ENCODE data around the gene NAB1. TPM values are rescaled to one million over a fixed set of nuclear protein-coding genes. Genes with fewer than 3 reads are reported as not detected.

NAB1 gene
- total RNA-seq, 4 donors from 2014 or later = 4.9 to 11.0 (median 9.2) TPM

- intact Hi-C loops (cut with DNase I; ENCODE audit: low total_unique reads) = no loop called here
Observed at GRCh38 chr2:190714958-190715357, 66.1 kb downstream of the NAB1 start.

GRCh38 chr2:190716176-190716807 is 67.4 kb downstream of the NAB1 start:
- Histone ChIP-seq H3K36me3 (no peaks in the 10 kb centered on the region), H3K4me1 (peaks cover 0 to 4% of the 10 kb centered on the region in 2 donors), H3K4me3 (no peak overlapping the region), H3K9me3 (no peaks in the 10 kb centered on the region), H3K27me3 (no peaks in the 10 kb centered on the region), H3K27ac (no peak overlapping the region)
- in situ Hi-C loops (cut with MboI; ENCODE audit: low sequenced_read_pairs in 4 of 4) = no loop called here
- intact Hi-C loops (cut with DNase I; ENCODE audit: low total_unique reads) = no loop called here
- no peak for ATAC-seq
- DNase-seq = no peak
- no peak for TF ChIP-seq POLR2A (IDR thresholded peaks at IDR 0.05)
- no peak for TF ChIP-seq CTCF (IDR thresholded peaks at IDR 0.05 in 4 of 5, conservative IDR thresholded peaks at IDR 0.05 in 1 of 5)

More at GRCh38 chr2:190714958-190715357, 66.1 kb downstream of the NAB1 start:
- Histone ChIP-seq H3K36me3 (no peaks in the 10 kb centered on the region), H3K27me3 (no peaks in the 10 kb centered on the region), H3K27ac (no peak overlapping the region), H3K9me3 (no peaks in the 10 kb centered on the region), H3K4me3 (no peak overlapping the region), H3K4me1 (peaks cover 0 to 4% of the 10 kb centered on the region in 2 donors)
- TF ChIP-seq POLR2A (IDR thresholded peaks at IDR 0.05) (no peak), CTCF (IDR thresholded peaks at IDR 0.05 in 4 of 5, conservative IDR thresholded peaks at IDR 0.05 in 1 of 5) (no peak)
- no peak for DNase-seq
- in situ Hi-C loops (cut with MboI; ENCODE audit: low sequenced_read_pairs in 4 of 4) = no loop called here
- ATAC-seq = no peak

GRCh38 chr2:190717306-190717705 is 68.4 kb downstream of the NAB1 start:
- in situ Hi-C loops (cut with MboI; ENCODE audit: low sequenced_read_pairs in 4 of 4) (no loop called here), intact Hi-C loops (cut with DNase I; ENCODE audit: low total_unique reads) (no loop called here)
- Histone ChIP-seq H3K4me3 (no peak overlapping the region), H3K27ac (no peak overlapping the region), H3K9me3 (no peaks in the 10 kb centered on the region), H3K36me3 (no peaks in the 10 kb centered on the region), H3K4me1 (peaks cover 0 to 4% of the 10 kb centered on the region in 2 donors), H3K27me3 (no peaks in the 10 kb centered on the region)
- no peak for DNase-seq
- no peak for ATAC-seq
- TF ChIP-seq CTCF (IDR thresholded peaks at IDR 0.05 in 4 of 5, conservative IDR thresholded peaks at IDR 0.05 in 1 of 5) (no peak), POLR2A (IDR thresholded peaks at IDR 0.05) (no peak)

- Histone ChIP-seq H3K9me3 (no peaks in the 10 kb centered on the region), H3K36me3 (no peaks in the 10 kb centered on the region), H3K27ac (no peak overlapping the region), H3K4me1 (peaks cover 1 to 4% of the 10 kb centered on the region in 2 donors), H3K4me3 (no peak overlapping the region), H3K27me3 (no peaks in the 10 kb centered on the region)
- TF ChIP-seq POLR2A (IDR thresholded peaks at IDR 0.05) (no peak), CTCF (IDR thresholded peaks at IDR 0.05 in 4 of 5, conservative IDR thresholded peaks at IDR 0.05 in 1 of 5) (no peak)
- ATAC-seq (no peak), DNase-seq (no peak)
- intact Hi-C loops (cut with DNase I; ENCODE audit: low total_unique reads) (no loop called here), in situ Hi-C loops (cut with MboI; ENCODE audit: low sequenced_read_pairs in 4 of 4) (no loop called here)
Observed at GRCh38 chr2:190717764-190718651, 69.1 kb downstream of the NAB1 start.
